Hematopoietic multipotent progenitor cell (in vitro differentiated cells): ENCODE measurements around the gene TMCO5A. TPM values are rescaled to one million over a fixed set of nuclear protein-coding genes. Genes with fewer than 3 reads are reported as not detected.
A peak's percentile ranks its signal among the peaks of the same experiment; 100 is the strongest.

Experiments
- DNase-seq, 3 donors: peaks; one replicate each; pipeline ENCODE4 v3.0.0-alpha.2; 2011 to 2015; ENCODE audit warnings: low read depth in 2 of 3, low spot score in 2 of 3
- total RNA-seq: library from RNA; depleted of rRNA; stranded (reverse); fragments of >200 nt; gene quantifications from one replicate; pipeline ENCODE4 v1.2.3, GENCODE V29; 2012

TMCO5A gene
- total RNA-seq, 1 donor, result not detected

GRCh38 chr15:37967788-37968187 is 33.3 kb downstream of the TMCO5A start:
- no peak for DNase-seq

DNA sequence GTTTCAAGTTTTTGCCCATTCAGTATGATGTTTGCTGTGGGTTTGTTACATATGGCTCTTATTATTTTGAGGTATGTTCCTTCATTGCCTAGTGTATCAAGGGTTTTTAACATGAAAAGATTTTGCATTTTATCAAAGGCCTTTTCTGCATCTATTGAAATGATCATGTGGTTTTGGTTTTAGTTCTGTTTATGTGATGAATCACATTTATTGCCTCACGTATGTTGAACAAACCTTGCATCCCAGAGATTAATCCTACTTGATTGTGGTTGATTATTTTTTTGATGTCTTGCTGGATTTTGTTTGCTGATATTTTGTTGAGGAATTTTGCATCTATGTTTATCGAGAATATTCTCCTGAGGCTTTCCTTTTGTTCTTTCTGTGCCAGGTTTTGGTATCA is 39.4 kb downstream of the TMCO5A start:
- DNase-seq, result no peak

- DNase-seq, result no peak
Measured at GRCh38 chr15:37978231-37978630, 43.8 kb downstream of the TMCO5A start.

- DNase-seq, result no peak
Measured at GRCh38 chr15:37979671-37980409, 45.4 kb downstream of the TMCO5A start.

DNA sequence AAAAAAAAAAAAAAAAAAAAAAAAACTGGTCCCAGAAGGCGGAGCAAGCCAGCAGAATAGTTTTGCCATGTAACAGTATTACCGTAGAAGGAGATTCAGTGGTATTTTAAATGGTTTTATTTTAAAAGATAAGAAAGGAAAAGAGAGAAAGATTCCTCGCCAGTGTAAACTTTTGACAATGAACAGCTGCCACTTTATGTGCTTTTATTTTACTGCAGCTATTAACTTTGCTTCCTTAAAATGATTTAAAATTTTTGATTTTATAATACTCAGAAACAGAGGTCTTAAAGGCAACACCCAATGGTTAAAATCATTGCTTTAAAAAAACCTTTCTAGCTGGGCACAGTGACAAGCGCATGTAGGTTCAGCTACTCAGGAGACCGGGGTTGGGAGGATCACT is 46.8 kb downstream of the TMCO5A start:
- DNase-seq, result no peak

DNA sequence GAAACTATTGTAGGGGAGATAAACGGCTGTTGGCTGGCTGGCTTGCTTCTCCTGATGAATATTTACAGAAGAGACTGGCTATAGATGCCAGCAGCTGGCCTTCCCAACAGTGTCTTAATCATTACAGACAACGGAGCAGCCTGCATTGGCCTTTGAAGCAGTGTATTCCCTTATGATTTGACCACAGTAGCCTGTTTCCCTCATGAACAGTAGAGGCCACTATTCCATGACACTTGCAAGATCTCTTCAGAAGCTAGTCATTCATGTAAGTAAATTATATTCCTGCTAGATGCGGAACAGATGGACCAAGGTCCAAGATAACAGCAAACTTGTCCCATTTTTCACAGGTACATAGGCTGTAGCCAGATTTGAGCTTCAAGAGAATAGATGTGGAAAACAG is 47.3 kb downstream of the TMCO5A start:
- DNase-seq, result peak in 1 of 3 donors; percentile 3

- DNase-seq, result no peak
Measured at GRCh38 chr15:37984368-37984767, 49.9 kb downstream of the TMCO5A start.

GRCh38 chr15:37995461-37996347 is 61.3 kb downstream of the TMCO5A start:
- DNase-seq, result peak in 2 of 3 donors; percentile 56 to 82
